Fibroblast of skin of left biceps (primary cell): Measurements from ENCODE around the gene CLDN19.
"Not testable (repeated sequence)": the region's sequence is repeated elsewhere in the genome, so short reads cannot be mapped to it uniquely, and the experiment has no call there.

Experiments used
- DNase-seq, 2 experiments: peaks; one replicate each; pipeline ENCODE4 v3.0.0-alpha.2; 2013; ENCODE audit warnings: low read depth in 2 of 2

CLDN19 gene

DNA sequence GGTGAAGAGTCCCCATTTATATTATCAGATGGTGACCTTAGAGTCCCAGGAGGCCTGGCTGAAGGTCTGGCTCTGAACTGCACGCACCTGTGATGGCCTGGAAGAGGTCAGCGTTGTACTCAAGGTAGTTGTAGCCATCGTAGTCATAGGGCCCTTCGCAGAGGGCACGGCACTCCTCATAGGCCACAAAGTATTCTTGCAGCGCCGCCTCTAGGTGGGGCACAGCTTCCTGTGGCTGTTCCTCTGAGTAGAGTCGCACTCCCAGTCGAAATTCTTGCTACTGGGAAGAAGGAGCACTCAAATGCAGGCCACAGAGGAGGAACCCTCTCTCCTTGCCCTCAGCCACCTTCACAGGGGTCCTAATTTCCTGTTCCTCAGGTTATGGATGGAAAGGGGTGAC lies 19.1 kb upstream of the CLDN19 start:
- DNase-seq: no peak

DNA sequence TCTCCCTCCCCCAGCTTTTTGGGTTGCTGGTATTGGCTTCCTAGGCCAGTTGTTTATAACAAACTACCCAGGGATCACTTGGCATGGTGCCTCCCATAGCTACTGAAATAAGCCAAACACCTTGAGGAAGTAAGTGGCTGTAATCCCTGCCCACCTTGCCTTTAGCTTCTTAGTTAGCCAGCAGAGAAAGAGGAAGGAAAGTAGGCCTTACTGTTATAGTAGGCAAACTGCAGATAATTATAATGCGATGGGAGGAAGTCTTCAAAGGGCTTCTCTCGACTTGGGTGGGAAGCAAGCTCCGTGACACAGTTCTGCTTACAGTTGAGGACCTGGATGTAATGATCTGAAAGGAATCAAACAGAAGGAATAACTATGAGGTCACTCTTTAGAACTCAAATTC lies 18.6 kb upstream of the CLDN19 start:
- no peak for DNase-seq

DNA sequence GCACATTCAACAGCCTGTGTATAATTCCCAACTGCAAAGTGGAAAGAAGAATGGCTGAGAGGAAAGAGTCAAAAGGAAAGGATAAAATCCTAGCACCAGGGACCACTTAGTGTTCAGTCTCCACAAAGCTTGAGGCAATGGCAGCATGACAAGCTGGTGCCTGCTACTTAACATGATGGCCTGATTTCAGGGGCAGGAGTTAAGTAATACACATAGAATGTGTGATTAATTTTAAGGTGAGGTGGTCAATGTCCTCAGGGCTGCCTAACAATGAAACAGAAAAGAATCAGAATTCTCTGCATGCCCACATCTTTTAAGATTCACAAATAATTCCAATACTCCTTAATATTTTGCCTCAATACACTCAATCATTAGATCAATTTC lies 17.8 kb upstream of the CLDN19 start:
- DNase-seq: no peak

DNA sequence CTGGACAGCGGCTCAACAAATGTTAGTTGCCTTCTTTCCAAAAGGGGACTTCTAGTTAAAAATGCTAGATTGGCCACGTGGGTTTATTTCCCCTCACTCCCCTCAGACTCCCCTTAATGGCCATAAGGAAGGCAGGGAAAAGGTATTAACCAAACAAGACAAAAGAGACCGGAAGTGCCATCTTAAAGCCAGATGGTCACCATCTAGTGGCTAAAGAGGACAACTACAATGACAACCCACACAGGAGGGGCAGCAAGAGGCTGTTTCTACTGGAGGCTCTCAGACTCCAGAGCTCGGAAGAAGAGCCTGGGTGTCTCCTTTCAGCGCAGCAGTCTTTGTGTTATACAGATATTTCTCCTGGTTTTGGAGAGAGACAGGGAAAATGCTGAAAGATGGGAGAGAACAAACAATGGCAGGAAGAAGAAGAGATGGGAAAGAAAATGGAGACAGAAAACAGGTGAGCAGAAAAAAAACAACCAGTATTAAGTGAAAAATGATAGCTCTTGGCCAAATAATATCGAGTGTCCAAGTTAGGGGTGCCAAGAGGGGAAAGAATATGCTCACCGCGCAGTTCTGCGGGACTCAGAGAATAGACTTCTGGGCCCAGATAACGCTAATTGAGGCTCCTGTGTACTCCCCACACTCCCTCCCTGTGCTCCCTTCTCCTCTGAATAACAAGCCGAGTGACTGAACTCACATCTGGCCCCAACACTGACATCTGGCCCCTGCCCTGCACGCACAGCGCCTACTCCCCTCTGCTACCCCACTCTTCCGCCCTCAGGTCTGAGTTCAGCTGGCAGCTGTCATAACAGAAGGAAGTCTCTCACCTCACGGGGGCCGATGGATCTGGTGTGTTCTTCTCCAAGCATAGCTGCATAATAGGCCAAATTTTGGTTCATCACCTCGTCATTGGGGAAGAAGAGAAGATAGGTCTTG lies 17.2 kb upstream of the CLDN19 start:
- no peak for DNase-seq

DNA sequence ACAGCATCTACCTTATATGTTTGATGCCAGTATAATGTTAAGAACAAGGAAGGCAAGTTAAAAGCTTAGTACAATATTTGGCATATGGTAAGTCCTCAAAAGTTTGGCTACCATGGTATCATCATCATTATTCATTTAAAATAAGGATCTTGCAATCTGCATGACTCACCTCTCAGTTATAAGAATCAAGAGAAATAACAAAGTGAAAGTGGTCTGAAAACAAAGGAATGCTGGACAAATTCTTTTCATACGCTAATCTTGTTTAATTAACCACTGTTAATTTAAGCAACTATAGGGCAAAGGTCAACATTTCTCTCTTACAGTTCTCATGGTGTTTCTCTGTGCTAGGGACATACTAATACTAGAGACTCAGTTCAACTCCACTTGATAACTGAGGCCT lies 13.0 kb upstream of the CLDN19 start:
- no peak for DNase-seq

DNA sequence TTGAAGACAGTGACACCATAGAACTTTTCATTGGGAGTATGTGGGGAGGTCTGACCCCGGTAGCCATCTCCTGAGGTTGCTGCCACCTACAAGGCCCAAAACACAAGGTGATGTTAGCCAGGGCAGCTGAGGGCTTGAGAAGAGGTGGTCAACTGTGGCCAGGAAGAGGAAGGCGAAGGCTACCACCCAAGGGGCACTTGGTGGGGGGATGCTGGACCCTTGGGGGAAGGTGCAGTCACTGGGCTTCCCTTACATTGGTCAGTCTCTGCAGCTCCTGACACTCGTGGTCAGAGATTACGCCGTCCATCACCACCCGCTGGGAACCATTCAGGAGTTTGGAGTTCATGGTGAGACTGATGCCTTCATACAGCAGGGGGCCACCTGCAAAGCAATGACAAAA lies 12.2 kb upstream of the CLDN19 start:
- no peak for DNase-seq

DNA sequence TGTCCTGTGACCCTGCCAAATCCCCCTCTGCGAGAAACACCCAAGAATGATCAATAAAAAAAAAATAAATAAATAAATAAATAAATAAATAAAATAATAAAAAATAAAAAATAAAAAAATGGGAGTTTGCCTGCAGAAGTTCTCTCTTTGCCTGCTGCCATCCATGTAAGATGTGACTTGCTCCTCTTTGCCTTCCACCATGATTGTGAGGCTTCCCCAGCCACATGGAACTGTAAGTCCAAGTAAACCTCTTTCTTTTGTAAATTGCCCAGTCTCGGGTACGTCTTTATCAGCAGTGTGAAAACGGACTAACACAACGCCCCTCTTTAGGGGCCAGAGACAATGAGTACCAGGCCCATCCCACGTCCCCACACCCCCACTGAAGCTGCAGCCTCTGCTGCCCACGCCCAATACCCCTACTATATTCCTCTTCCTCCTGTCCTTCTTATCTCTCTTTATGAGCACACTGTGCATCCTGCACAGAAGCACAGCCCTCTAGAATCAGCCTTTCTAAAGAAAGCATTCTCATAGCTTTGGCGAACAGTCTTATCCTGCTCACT lies 11.6 kb upstream of the CLDN19 start:
- DNase-seq: not testable (repeated sequence)

DNA sequence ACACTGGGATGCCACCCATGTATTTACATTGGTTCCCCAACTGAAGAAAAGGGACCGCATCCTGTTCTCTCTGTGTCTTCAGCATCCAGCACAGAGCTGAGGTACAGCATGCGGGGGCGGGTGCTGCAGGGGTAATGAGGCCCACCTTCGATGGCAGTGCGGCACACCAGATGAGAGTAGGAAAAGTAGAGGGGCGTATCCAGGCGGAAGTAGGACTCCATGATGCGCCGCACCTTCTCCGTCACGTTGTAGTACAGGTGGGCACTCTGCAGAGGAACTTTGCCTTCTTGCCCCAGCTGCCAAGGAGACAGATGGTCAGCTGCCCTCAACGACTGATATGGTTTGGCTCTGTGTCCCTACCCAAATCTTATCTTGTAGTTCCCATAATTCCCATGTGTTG lies 10.0 kb upstream of the CLDN19 start:
- DNase-seq: no peak

DNA sequence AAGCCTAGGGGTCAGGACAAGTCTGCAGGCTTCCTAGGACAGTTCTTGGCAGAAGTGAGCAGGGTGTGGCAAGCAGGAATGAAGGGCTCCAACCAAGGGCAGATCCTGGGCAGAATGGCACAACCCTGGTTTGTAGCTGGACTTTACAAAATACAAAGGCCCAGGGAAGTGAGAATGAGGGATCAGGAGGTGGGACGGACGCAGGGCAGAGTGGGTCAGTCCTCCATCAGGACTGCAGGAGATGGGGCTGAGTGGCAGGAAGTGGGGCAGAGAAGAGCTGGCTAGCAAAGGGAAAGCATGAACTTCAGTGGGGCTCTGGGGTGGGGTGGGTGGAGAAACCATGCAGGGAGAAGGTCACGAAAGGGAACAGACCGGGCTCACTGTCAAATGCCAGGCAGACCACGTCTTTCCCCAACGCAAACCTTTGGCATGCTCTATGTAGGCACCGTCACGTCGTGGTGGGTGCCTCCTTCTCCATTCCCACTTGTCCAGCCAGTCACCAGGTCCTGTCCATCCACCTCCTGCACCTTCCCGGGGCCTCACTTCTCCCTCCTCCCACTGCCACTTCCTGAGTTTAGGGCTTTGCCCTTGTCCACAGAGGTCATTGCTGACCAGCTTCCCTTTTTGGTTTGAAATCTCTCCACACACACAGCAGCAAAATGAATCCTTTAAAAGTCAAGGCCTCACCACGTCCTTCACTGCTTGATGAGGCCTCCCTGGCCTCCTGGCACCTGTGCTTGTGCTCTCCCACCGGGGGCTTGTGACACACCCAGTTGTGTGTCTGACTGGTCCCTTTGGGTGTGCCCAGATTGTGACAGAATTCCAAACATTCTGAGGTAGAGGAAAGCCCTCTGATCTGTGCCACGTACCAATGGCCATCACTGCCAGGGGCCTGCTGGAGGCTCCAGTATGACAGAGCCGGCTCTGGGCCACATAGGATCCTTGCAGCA lies 8.7 kb upstream of the CLDN19 start:
- no peak for DNase-seq

DNA sequence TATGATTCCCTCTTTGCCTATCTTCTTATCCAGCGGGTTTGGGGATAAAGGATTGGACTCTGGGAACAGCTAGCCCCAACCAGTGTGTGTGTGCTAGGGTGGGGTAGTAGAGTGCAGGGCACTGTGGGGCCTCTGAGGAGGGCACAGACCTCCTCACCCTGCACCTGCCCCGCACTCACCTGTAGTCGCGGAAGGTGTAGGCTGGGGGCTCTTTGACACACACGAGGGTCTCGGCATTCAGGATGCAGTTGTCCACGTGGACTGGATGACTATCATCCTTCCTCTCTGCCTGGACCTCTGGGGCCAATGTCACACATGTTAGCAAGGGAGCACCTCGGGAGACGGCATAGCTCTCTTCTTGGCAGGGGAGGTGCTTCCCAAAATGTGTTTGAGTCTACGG lies 8.0 kb upstream of the CLDN19 start:
- no peak for DNase-seq

DNA sequence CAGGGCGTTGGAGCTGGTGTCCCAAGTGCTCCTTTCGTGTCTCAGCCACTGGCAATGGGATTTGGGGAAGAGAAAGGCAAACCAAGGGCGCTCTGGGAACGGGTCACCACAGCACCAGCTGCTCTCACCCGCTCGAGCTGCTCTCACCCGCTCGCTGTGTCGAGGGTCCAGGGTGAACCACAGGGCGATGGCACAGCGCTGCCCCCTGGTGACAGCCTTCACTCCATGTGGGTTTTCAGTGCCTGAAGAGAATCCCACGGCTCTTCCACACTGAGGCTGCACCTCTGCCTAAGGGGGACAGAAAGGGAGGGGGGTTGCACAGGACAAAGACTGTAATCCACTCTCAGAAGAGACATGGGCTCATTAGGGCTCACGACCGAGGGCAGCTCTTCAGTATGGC lies 7.1 kb upstream of the CLDN19 start:
- no peak for DNase-seq

DNA sequence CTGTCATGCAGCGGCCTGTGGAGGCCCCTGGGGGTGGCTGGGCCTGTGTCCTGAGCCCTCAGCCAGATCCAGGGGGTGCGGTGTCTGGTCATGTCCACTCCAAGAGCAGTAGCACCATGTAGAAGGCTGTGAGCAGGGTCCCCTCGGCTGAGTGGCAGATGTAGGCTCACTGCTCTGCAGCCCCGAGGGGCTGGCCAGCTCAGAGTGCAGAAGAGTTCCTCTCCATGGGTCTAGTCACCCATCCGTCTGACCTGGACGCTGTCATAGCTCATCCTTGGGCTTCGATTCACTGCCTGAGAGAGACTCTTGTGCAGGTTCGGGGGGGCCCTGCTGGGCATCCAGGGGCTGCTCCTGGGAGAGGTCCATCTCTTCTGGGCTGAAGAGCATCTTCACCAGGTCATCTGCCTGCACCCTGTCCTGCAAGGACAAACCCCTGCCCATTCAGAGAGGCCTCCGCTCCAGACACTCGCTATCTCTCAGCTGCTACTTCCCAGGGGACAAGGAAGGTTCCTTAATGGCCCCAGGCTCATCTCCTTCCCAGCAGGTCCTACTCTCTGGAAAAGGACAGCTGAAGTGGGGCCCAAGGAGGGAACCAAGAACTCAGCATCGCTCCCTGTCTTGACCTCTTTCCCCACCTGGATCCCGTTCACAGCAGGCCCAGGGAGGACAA lies 6.5 kb upstream of the CLDN19 start:
- DNase-seq: no peak

DNA sequence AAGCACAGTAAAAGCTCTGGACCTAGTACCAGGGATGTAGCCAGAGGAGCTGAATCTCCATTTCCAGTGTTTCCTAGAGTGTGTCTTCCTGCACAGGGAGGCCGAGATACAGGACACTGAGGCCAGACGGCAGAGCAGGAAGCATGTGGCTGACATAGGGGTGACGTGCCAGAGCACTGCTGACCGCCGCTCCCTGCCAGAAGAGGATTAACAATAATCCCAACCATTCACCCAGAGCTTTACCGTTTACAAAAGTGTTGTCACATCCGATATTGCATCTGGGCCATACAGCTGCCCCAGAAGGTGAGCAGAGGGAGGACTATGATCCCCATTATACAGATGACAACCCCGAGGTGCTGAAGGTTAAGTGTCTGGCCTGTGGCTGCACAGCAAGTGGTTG lies 5.8 kb upstream of the CLDN19 start:
- DNase-seq: no peak

DNA sequence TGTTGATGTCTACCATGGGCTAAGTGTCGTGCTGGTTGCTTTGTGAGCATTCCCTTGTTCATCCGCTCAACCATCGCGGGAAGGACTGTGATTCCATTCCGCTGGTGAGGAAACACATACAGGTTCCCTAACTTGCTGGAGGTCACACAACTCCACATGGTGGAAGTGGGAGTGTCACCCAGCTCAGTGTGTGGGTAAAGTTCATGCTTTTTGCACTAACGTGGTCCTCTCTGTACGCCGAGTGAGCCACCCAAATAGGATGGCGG lies 4.0 kb upstream of the CLDN19 start:
- DNase-seq: no peak

DNA sequence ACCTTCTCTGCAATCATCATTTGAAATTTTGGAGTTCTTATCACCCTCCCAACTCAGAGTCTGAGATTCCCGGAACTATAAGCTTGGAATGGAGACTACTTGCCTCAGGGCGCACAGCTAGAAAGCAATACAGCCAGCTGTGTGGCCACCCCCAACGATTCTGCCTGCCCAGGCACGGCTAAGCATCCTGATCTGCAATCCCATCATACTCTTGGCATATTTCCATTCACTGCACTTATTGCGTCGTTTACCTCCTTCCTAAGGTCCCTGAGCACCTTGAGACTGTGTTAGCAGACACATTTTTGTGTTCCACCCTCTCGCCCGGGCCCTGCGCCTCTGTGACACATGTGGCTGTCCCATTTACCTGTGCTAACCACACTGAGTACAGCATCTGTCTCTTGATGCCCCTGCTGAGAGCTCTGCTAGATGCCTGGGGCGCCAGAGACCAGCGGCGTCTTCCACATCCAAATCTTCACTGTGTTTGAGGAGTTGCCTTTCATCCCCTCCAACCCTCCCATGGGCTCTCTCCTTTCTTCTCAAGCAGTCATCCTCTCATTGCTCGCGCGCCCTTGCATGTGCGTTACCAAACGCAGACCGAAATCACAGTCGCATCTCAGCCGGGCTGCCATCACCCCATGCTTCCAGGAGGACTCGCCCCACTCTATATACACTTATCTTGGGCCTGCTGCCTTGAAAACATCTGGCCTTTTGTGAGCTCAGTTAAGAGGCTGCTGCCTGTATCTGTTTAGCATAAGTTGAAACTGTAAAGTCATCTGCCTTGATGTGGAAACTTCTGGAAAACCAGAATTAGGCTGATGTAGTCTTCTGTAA lies 3.5 kb upstream of the CLDN19 start:
- DNase-seq: no peak

DNA sequence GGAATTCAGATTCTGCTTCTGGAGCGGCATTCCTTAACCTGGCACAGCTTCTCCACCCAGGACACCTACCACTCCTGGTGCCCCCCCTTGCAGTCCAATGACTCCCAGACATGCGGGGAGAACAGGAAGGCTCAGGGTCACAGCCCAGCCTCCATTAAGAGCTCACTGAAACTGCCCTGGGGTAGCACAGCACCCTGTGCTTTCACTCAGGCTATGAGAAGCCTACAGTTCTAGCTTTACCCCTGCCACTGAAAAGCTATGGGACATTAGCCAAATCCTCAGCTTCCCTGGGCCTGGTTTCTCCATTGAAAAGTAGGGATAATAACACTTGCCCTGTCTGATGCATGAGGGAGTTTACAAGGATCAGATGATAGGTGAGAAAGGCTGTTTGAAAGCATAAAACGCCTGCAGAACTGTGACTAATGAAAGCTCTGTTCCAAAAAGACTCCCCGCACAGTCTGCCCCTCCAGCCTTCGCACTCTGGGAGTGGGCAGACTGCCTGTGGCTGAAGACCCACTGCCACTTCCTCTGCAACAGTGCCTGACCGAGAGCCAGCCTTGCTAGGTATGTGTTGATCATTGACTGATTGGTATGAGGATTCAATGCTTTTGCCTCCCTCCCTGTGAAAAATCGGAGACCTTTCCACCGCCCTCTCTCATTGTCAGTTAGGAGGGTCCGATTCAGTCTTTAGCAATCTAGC lies 2.7 kb upstream of the CLDN19 start:
- no peak for DNase-seq

DNA sequence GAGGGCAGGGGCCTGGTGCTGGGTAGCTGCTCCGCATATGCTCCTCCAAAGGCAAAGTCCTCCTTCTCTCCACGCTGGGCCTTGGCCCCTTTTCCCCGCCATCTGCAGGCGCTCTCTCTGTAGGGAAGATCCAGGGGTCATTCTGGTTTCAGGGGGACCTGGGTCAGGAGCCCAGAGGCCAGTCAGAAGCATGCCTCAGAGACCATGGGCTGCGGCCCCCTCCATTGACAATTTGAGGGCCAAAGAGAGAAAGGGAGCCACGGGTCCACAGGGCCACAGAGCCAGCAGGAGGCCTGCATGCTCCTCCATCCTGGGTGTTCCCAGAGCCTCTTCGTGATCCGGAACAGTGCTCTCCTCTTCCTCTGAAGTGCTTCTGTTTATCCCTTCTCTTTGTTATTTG lies 2.1 kb upstream of the CLDN19 start:
- DNase-seq: no peak

DNA sequence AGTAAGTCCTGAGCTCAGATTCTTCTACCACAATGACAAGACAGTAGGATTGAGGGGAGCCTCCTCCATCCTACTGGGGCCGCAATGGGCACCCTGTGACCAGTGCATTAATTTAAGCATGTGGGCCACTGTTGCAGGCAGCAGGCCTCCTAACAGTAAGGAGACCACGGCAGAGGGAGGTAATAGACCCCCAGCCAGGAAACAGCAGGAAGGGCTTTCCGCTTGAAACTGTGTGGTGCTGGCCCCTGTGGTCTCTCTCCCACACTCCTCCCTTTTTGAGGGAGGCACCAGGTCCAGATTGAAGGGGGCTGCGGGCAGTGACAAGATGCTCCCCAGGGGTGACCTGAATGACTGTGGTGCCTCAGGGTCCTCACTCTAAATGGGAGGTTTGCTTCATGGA lies 1.7 kb upstream of the CLDN19 start:
- DNase-seq: no peak

DNA sequence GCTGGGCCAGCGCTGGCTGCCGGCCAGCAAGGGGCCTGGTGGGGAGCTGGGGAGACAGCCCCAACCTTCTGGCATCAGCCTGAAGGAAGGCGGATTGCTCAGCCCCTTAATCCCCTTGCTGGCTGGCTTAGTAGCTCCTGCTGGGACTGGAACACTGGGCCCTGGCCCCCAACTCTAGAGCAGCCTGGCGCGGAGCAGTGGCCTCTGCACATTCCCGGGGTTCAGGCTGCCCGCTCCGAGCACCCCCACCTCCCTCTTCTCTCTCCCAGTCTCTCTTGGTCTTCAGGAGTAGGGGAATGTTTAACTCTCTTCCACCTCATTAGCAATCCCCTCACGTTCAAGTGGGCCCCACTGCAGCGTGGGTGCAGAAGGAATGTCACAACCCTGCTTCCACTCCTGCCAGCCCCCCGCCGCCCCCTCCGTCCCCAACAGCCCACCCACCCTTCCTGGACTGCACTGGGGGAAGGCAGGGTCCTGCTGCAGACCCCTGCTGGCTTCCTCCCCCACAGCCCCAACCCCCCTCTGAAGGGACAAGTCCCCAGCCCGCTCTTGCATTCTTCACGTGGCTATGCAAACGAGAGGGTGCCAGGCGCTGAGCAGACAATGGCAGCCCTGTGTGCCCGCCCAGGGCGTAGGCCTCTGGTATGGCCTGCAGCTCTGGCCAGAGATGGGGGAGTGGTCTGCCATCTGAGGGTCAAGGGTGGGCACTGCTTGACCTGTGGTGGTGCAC lies 980 bp upstream of the CLDN19 start:
- DNase-seq: no peak

DNA sequence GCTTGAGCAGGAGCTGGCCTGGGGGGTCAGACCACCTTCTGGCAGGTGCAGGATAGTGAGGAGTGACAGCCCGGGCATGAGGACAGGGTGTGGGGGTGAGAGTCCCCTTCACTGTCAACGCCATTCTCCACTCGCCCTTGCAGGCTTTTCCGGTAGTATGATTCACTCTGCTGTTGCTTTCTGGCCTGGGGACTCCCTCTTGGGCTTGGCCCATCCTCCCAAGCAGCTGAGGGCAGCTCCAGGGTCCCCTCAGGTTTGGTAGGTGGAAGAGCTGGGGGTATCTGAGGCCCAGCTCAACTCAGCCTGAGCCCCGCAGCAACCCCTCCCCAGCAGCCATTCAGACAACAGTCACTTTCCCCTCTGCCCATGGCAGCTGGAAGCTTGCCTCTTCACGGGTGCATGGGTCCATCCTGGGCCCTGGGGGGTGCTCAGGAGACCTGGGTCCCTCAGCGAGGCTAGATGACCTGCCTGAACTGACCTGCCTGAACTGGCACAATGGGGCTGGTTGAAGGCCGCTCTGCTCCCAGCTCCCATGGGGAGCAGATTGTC lies 1.3 kb downstream of the CLDN19 start:
- DNase-seq: no peak
